GM12875 (cell line): ENCODE data around the gene SH3RF1.

Experiments used
- H3K4me3 ChIP-seq: one replicate; pipeline ENCODE4 v1.5.1; 2011; ENCODE audit warnings: low read depth, low read length, control low read depth
- TF ChIP-seq, protein P1 (sequence below): IDR thresholded peaks from 2 replicates; pipeline ENCODE4 v1.5.1; 2011; ENCODE audit warnings: low read depth, mild to moderate bottlenecking, control low read depth, inconsistent platforms, low read length, moderate library complexity, borderline replicate concordance; ENCODE audit not compliant: insufficient read depth

The SH3RF1 gene

GRCh38 chr4:169266081-169266480 is 4.7 kb downstream of the SH3RF1 start:
- H3K4me3 ChIP-seq: no peak overlapping the region
- TF ChIP-seq, protein P1, sequence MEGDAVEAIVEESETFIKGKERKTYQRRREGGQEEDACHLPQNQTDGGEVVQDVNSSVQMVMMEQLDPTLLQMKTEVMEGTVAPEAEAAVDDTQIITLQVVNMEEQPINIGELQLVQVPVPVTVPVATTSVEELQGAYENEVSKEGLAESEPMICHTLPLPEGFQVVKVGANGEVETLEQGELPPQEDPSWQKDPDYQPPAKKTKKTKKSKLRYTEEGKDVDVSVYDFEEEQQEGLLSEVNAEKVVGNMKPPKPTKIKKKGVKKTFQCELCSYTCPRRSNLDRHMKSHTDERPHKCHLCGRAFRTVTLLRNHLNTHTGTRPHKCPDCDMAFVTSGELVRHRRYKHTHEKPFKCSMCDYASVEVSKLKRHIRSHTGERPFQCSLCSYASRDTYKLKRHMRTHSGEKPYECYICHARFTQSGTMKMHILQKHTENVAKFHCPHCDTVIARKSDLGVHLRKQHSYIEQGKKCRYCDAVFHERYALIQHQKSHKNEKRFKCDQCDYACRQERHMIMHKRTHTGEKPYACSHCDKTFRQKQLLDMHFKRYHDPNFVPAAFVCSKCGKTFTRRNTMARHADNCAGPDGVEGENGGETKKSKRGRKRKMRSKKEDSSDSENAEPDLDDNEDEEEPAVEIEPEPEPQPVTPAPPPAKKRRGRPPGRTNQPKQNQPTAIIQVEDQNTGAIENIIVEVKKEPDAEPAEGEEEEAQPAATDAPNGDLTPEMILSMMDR: no peak

GRCh38 chr4:169263791-169264392 is 6.9 kb downstream of the SH3RF1 start:
- TF ChIP-seq, protein P1: no peak
- no peak overlapping the region for H3K4me3 ChIP-seq

DNA sequence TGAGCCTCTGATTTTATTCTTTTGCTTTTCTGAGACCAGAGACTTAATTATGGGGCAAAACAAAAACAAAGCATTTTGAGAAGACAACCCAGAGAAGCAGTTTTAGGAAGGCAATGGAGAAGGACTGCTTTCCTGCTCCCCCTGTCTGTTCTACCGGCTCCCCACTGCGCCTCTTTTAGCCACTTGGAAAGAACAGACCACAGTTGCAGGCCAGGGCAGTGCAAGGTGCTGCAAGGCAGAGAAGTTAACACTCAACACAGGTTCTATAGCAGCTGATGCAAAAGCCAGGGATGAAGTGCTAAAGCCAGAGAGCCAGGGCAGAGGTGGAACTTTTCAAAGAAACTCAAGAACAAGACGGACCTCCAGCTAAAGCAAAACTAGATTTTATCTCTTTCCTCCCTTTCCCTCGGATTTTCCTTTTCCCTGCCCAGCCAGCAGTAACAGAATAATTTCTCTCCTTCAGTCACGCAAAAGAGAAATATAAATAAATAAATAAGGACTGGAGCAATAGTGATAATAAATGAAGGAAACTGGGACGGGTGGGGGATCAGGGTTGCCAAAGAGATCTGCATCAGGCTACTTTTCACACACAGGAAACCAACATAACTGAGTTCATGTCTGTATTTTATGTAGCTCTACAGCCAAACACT is 10.4 kb downstream of the SH3RF1 start:
- H3K4me3 ChIP-seq: no peak overlapping the region
- TF ChIP-seq, protein P1: no peak

GRCh38 chr4:169259271-169259670 is 11.5 kb downstream of the SH3RF1 start:
- H3K4me3 ChIP-seq: no peak overlapping the region
- TF ChIP-seq, protein P1: no peak

DNA sequence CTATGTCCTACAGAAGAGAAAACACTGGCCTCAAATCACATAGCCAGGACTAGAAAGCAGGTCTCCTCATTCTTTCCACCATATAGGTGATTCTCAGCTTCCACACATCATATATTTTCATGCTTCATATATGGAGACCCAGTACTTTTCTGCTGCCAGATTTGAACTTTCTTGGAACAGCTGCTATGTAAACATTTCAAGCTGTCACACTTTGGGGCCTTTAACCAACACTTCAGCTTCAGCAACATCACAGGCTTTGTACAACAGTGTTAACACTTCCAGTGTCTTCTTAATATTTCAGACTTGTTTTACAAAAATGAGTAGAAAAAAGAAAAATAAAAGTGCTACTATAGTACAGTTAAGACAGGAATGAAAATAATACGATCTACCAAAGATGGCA is 12.6 kb downstream of the SH3RF1 start:
- H3K4me3 ChIP-seq: no peak overlapping the region
- TF ChIP-seq, protein P1: no peak

DNA sequence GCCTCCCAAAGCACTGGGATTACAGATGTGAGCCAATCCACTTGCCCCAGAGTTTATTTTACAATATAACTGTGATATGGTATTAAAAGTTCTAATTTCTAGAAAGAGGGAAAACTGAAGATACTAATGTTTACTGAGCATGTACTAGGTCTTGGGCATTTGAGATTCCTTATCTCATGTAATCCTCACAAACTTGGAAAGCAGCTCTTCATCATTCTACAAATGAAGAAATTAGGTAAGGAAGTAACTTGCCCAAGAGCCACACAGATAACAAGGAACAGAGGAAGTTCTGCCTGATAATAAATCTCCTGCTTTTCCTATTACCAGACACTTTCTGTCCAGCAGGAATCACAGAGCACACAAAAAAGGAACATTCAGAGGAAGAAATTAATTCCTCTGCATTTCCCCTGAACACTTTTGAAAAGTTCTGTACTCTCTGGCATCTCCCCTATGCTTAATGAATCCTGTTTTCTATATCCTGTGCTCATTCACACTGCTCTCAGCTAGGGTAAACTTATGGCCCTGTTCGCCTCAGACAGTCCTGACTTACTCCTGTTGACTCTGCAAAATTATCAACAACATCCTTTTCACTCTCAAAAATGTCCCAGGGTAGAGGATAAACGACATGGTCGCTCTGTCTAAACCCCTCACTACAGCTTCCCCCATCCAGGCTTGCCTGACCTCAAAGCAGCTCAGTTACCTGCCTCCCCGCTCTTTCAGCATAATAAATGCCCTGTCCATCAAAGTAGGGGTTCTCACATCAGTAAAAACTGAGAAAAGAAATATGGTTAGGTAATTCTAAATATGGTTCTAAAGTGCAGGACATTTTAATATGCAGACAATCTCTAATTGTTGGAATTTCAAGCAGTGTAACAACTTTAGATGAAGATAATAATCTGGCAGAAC is 13.6 kb downstream of the SH3RF1 start:
- H3K4me3 ChIP-seq: no peak overlapping the region
- TF ChIP-seq, protein P1: no peak
